Thyroid gland (tissue), 4 donors: ENCODE data around the gene ZC3H18.

ENCODE experiments used
- POLR2A ChIP-seq, 2 donors: fragments of 450-650 bp; IDR thresholded peaks; one replicate each; pipeline ENCODE4 v1.6.1; 2017; ENCODE audit warnings: antibody characterized with exemption in 2 of 2, mild to moderate bottlenecking in 2 of 2, moderate library complexity in 1 of 2
- TF ChIP-seq, protein P1 (sequence below), 6 experiments: fragments of 200-600 bp in 3 of 6; fragments of 450-650 bp in 3 of 6; sonication (generic) in 3 of 6; IDR thresholded peaks; one replicate each; pipeline ENCODE4 v1.5.1; 2016 to 2019; ENCODE audit warnings: antibody characterized with exemption in 6 of 6, mild to moderate bottlenecking in 2 of 6, inconsistent platforms in 1 of 6, moderate library complexity in 1 of 6

DNA sequence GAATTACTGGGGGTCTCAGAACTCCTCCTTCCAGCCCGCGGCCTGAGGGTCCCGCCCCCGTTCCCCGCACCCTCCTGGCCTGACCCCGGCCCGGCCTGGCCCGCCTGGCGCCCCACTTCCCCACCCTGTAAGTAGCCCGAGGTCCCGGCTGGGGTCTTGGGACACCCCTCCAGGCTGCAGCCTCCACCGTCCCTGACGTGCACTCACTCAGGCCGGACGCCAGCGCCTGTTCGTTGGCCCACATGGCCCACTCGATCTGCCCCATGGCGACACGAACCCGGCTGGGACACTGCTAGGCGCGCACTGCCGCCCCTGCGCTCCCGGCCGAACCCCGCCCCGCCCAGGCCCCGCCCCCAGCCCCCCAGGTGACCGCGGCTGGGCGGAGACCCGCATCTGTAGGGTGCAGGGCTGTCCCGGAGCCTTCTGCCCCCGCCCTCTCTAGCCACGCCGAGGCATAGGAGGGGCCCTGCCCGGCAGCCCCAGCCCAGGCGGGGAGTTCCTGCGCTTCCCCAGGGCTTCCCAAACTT lies 80.6 kb downstream of the ZC3H18 start, which contains the start of gene CYBA:
- peak in 1 of 2 donors; percentile 53 for TF ChIP-seq POLR2A (IDR thresholded peaks at IDR 0.05)
- TF ChIP-seq, protein P1, sequence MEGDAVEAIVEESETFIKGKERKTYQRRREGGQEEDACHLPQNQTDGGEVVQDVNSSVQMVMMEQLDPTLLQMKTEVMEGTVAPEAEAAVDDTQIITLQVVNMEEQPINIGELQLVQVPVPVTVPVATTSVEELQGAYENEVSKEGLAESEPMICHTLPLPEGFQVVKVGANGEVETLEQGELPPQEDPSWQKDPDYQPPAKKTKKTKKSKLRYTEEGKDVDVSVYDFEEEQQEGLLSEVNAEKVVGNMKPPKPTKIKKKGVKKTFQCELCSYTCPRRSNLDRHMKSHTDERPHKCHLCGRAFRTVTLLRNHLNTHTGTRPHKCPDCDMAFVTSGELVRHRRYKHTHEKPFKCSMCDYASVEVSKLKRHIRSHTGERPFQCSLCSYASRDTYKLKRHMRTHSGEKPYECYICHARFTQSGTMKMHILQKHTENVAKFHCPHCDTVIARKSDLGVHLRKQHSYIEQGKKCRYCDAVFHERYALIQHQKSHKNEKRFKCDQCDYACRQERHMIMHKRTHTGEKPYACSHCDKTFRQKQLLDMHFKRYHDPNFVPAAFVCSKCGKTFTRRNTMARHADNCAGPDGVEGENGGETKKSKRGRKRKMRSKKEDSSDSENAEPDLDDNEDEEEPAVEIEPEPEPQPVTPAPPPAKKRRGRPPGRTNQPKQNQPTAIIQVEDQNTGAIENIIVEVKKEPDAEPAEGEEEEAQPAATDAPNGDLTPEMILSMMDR (IDR thresholded peaks at IDR 0.05), result no peak
